ENCODE results near the gene NEBL.

Gene NEBL

GRCh38 chr10:20797290-20797689, 99.8 kb downstream of the NEBL start:
- in situ Hi-C loops (cut with MboI; ENCODE audit: low sequenced_read_pairs): no loop called here

DNA sequence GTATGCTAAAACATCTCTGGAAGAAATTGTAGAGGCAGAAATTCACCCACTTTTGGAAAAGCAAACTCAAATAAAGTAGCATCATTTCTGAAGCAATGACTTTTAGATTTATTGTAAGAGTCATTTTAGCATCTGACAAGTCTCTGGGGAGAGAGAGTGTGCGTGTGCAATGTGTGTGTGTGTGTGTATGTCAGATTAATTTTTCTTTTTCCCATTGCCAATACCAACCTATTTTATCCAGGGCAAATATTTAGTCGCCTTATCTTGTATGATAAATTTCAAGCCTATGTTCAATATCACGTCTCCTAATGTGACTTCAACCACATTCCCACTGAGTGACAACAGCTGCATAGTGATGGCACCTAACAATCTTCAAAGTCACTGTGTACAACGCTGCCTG, 101.7 kb downstream of the NEBL start:
- in situ Hi-C loops (cut with MboI; ENCODE audit: low sequenced_read_pairs): no loop called here

DNA sequence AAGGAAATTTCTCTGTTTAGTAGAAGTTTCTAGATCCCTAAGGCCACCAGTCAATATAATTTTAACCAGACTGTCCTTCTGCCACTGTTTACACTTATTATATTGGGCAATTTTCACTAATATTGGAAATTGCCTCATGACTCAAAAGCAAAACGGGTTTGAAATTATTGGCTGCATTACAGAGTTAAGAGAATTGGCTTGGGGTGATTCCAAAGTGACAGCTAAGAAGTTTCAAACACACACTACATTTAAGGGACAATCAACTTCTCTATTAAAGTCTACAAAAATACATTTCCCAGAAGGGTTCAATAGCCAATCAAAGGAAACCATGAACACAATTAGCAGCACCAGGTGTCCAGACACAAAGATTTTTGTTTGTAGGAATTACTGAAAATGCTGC, 111.9 kb downstream of the NEBL start:
- in situ Hi-C loops (cut with MboI; ENCODE audit: low sequenced_read_pairs): no loop called here

- in situ Hi-C loops (cut with MboI; ENCODE audit: low sequenced_read_pairs): no loop called here
Observed at GRCh38 chr10:20778008-20778757, 118.9 kb downstream of the NEBL start.

GRCh38 chr10:20776384-20777118, 120.6 kb downstream of the NEBL start:
- in situ Hi-C loops (cut with MboI; ENCODE audit: low sequenced_read_pairs): no loop called here

DNA sequence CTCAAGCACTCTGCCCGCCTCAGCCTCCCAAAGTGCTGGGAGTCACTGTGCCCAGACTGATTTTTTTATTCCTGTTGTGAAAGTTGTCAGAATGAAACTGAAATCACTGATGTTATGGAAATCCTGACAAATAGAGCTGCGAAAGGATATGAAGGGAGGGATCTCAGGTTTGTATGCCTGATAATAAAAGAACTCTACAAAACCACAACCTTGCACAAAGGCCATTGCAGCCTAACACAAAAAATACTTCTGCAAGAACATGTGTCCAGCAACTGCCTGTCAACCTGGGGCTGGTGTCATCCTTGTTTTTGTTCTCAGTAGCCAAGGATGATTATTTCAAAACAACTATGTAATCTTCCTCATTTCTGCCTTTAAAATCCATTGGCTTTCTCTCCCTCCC, 126.1 kb downstream of the NEBL start:
- in situ Hi-C loops (cut with MboI; ENCODE audit: low sequenced_read_pairs): no loop called here

DNA sequence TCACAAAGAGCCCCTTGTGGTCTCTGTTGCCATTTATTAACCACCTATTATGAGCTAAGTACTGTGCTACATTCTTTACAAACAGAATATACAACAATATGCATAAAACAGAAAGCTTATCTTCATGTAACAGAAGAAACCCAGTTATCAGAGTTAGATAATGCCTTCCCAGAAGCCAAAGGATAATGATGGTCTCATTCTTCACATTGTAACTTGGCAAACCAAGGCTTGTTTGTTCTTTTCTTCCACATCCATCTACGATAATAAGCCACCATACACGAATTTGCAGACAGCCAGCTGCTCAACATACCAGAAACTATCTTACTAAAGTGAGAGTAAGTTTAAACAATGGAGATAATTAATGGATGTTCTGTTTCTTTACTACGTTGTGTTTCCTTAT, 127.6 kb downstream of the NEBL start:
- in situ Hi-C loops (cut with MboI; ENCODE audit: low sequenced_read_pairs): no loop called here

- in situ Hi-C loops (cut with MboI; ENCODE audit: low sequenced_read_pairs): no loop called here
Observed at GRCh38 chr10:20768843-20769242, 128.3 kb downstream of the NEBL start.

DNA sequence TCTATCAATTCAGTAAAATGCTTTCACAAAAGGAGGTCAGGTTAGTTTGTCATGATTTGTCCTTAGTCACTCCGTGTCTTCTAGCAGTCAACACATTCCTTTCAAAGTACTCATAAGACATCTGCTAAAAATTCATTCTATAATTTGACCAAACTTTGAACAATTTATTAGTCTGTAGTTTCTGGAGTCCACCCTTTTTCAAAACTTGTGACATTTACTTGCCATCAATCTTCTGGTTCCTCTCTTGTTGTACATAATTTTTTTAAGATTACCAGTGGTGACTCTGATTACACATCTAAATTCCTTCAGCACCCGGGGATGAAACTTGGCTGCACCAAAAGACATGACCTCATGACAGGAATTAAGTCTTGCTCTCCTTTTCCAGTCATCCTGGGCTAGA, 130.1 kb downstream of the NEBL start:
- in situ Hi-C loops (cut with MboI; ENCODE audit: low sequenced_read_pairs): no loop called here

GRCh38 chr10:20765066-20765465, 132.0 kb downstream of the NEBL start:
- in situ Hi-C loops (cut with MboI; ENCODE audit: low sequenced_read_pairs): no loop called here

- in situ Hi-C loops (cut with MboI; ENCODE audit: low sequenced_read_pairs): no loop called here
Observed at GRCh38 chr10:20760460-20760859, 136.7 kb downstream of the NEBL start.

DNA sequence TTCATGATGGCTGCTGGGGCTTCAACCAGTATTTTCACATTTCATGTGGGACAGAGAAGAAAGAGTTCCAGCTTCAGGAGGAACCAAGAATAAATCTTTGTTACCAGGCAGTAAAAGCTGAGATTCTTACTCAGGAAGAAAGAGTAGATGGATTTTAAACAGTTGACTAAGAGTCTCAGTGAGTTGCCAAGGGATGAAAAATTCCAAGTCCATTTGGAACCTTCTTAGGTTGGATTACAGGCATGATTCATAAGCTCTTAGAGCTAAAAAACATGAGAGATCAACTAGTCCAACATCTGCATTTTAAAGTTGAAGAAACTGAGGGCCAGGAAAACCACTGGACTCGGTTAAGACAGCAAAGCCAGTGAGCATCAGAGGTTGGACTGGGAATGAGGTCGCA, 148.6 kb downstream of the NEBL start:
- in situ Hi-C loops (cut with MboI; ENCODE audit: low sequenced_read_pairs): no loop called here

DNA sequence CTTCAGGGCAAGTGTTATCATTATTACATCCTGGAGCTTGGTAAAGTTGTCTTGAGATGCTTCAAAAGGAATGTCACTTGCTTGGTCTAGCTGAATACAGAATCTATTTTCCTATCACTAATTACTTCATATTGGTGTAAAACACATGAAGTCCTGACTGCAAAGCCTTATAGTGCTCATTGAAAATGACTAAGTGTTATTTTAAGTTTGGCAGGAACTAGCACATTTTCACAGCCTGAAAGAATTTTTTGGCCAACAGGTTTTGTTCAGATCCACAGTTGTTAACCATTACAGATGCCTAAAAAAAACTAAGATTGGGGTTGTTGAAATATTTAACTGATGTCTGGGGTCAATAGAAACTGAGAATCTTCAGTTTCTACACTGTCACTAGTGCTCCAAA, 149.3 kb downstream of the NEBL start:
- in situ Hi-C loops (cut with MboI; ENCODE audit: low sequenced_read_pairs): no loop called here

- in situ Hi-C loops (cut with MboI; ENCODE audit: low sequenced_read_pairs): no loop called here
Observed at GRCh38 chr10:20746856-20747255, 150.3 kb downstream of the NEBL start.

DNA sequence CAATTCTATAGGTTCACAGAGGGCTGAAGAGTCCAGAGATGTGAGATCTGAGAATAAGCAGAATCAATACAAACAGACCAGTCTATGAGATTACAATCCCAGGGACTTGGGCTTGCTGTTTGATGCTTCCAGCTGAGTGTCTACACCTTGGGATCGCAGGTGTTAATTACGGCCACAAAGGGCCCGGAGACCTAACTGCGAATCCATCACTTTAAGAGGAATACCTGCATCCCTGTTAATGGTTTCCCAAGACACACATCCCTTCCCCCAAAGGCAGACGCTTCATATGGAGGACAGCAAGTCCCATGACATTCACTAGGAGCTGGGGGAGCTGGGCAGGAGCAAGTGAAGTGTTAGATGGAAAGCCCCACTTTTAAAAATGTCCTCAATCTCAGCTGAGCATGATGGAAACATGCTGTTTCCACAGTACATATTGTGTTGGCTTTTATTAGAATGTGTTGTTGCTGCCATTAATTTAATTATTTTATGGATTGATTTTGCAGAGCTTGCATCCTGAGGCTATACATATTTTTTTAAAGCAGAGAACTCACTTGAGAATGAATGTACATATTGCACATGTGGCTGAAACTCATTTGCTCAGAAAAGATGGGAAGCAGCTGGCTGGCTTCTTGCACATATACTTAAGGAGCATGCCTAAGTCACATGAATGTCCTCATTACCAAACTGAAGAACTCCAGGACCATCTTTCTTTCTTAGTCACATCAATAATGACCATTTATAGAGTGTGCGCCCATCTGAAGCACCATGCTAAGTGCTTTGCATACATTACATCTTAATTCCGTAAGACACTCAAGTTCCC, 151.3 kb downstream of the NEBL start:
- in situ Hi-C loops (cut with MboI; ENCODE audit: low sequenced_read_pairs): no loop called here

DNA sequence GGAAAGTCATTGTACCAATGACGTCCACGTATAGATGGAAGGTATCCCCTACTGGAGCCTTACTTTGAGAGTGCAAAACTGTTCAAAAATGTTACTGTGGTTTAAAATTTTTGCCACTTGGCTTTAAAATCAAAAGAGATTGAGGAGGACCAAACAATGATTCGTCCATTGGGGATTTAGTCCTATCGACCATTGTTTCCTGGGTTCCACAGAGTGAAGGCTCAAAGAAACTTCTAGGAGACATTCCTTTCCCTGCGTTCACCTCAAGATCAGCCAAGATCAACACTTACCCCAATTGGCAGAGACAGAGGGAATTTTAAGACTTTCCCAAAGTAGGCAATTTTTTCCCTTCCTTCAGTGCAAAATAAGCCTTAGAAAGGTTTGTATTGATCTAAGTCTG, 152.3 kb downstream of the NEBL start:
- in situ Hi-C loops (cut with MboI; ENCODE audit: low sequenced_read_pairs): no loop called here

DNA sequence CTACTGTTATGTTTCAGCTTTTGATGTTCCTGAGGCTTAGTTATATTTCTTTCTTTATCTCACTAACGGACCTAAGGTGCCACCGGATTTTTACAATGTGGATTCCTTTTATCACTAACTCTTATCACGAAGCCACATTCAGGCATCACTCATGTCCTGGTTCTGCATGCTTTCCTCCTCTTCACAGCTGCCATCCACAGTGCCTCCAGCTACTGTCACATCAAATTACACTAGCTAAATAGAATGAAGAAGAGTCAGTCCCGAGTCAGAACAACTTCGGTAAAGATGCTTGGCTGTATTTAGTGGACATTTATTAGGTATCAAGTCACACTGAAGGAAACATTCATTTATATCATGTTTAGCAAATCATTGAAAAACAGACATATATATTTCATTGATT, 153.2 kb downstream of the NEBL start:
- in situ Hi-C loops (cut with MboI; ENCODE audit: low sequenced_read_pairs): no loop called here

DNA sequence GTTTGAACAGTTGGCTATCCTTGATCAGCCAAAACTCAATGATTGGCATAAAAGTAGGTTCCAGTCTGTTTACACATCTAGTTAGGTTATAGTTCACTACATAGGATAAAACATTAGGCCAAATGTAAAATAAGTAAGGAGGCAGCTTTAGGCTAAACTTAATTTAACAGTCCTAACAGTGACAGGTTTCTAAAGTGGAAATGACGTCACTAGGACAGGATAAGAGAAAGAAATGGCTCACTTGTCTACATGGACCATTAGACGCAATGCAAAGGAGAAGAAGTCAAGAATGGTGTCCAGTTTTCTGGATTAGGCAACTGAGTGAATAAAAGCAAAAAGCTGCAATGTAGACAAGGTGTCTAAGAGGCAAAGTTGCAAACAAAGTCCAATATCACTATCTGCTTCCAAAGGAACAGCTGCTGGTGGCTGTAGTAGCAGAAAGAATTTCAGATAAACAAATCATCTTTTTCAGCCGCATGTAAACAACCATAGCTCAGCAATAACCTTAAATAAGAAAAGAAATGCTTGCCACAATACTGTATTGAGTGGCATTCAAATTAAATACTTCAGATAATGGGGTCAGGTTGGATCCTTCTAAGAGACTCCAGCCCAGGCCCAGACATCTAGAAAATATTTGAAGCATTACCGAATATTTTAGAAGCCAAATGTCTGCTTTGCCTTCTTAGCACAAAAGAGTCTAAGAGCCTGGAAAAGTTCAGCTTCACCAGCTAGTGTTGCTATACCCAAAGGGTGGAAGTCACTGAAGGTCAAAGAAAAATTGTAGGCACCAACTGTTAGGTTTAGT, 154.2 kb downstream of the NEBL start:
- in situ Hi-C loops (cut with MboI; ENCODE audit: low sequenced_read_pairs): no loop called here

DNA sequence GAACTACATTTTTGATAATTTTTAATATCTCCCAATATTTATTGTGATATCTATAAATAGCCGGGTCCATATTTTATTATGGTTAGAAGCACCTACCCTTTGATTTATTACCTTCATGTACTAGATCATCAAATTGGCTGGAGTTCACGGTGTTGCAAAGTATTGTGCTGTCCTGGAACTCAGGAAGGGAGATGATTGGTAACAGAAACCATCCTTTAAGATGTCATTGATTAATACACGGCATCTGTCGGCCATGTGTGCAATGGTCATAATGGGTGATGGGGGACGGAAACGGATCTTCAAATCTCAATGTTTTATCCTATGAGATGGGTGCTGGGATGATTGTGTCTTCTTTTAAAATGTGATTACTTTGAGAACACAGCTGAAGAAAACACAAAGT, 157.0 kb downstream of the NEBL start:
- in situ Hi-C loops (cut with MboI; ENCODE audit: low sequenced_read_pairs): no loop called here

DNA sequence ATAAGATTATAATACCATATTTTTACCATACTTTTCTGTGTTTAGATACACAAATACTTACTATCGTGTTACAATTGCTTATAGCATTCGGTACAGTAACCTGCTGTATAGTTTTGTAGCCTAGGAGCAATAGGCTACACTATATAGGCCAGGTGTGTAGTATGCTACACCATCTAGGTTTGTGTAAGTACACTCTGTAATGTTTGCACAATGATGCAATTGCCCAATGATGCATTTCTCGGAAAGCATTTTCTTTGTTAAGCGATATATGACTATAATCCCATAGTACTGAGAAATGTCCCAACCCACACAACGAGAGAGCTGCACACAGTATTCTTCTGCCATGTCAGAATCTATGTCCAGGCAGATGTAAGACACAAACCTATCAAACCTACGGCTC, 160.0 kb downstream of the NEBL start:
- in situ Hi-C loops (cut with MboI; ENCODE audit: low sequenced_read_pairs): no loop called here

Data from hTERT RPE-1 (cell line).